Epithelial cell of esophagus (primary cell): Measurements from ENCODE around the gene CAMSAP1.
A peak's percentile ranks its signal among the peaks of the same experiment; 100 is the strongest.

Experiments used
- DNase-seq: peaks from one replicate; pipeline ENCODE4 v3.0.0; 2010; ENCODE audit warnings: low read depth
- H3K4me3 ChIP-seq: 2 replicates; pipeline ENCODE4 v1.5.1; 2011; ENCODE audit warnings: mild to moderate bottlenecking, low read length, control low read depth
- CTCF ChIP-seq: IDR thresholded peaks from 2 replicates; pipeline ENCODE4 v1.5.1; 2011; ENCODE audit warnings: low read depth, mild to moderate bottlenecking, low read length, control low read depth, inconsistent platforms; ENCODE audit not compliant: insufficient read depth; ENCODE audit errors: missing control alignments

CAMSAP1 gene

GRCh38 chr9:135928074-135928730 is 20.9 kb upstream of the CAMSAP1 start:
- no peak for DNase-seq
- no peak overlapping the region for H3K4me3 ChIP-seq
- no peak for TF ChIP-seq CTCF

- TF ChIP-seq CTCF: no peak
- no peak overlapping the region for H3K4me3 ChIP-seq
- DNase-seq: no peak
Observed at GRCh38 chr9:135927195-135928013, 20.1 kb upstream of the CAMSAP1 start.

GRCh38 chr9:135926402-135927194 is 19.3 kb upstream of the CAMSAP1 start:
- DNase-seq: peak; percentile 91
- no peak overlapping the region for H3K4me3 ChIP-seq
- no peak for TF ChIP-seq CTCF

GRCh38 chr9:135925496-135926133 is 18.3 kb upstream of the CAMSAP1 start:
- TF ChIP-seq CTCF: no peak
- H3K4me3 ChIP-seq: no peak overlapping the region
- peak; percentile 48 for DNase-seq

GRCh38 chr9:135924628-135925338 is 17.4 kb upstream of the CAMSAP1 start:
- no peak for DNase-seq
- no peak overlapping the region for H3K4me3 ChIP-seq
- TF ChIP-seq CTCF: no peak

- no peak for TF ChIP-seq CTCF
- H3K4me3 ChIP-seq: no peak overlapping the region
- no peak for DNase-seq
Observed at GRCh38 chr9:135923508-135923907, 16.2 kb upstream of the CAMSAP1 start.
